ENCODE results near the gene SPATA22. TPM values are rescaled to one million over a fixed set of nuclear protein-coding genes. Genes with fewer than 3 reads are reported as not detected.
"Not testable (repeated sequence)": the region's sequence is repeated elsewhere in the genome, so short reads cannot be mapped to it uniquely, and the experiment has no call there.

Gene SPATA22
- total and polyA plus RNA-seq, 3 donors from 2014 or later = 100 to 368 (median 114) TPM

DNA sequence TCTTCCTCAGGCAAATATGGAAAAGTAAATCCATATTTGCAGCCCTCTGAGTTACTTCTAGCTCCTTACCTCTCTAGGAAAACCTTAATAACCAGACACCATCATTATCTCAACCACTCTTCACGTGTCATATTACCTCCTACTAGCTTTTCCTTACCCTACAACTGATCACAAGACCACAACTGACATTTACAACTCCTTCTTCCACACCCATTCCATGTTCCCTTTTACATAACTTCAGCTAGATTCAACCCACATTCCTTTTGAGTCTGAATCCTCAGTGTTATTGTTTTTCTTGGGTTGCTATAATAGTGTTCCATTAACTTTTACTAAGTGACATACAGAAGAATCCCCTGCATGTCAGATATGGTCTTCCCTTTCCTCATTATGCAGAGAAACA is 33.3 kb downstream of the SPATA22 start:
- WGBS, 2 donors = 72 to 77% methylated on average over 1 of the region's 1 CpG
- intact Hi-C loops (cut with DNase I; ENCODE audit: low total_unique reads) = no loop called here
- H3K27ac ChIP-seq = no peak overlapping the region
- TF ChIP-seq POLR2A (IDR thresholded peaks at IDR 0.05) = no peak
- TF ChIP-seq, protein P1, sequence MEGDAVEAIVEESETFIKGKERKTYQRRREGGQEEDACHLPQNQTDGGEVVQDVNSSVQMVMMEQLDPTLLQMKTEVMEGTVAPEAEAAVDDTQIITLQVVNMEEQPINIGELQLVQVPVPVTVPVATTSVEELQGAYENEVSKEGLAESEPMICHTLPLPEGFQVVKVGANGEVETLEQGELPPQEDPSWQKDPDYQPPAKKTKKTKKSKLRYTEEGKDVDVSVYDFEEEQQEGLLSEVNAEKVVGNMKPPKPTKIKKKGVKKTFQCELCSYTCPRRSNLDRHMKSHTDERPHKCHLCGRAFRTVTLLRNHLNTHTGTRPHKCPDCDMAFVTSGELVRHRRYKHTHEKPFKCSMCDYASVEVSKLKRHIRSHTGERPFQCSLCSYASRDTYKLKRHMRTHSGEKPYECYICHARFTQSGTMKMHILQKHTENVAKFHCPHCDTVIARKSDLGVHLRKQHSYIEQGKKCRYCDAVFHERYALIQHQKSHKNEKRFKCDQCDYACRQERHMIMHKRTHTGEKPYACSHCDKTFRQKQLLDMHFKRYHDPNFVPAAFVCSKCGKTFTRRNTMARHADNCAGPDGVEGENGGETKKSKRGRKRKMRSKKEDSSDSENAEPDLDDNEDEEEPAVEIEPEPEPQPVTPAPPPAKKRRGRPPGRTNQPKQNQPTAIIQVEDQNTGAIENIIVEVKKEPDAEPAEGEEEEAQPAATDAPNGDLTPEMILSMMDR (IDR thresholded peaks at IDR 0.05) = no peak
- no peaks in the 10 kb centered on the region for H3K9me3 ChIP-seq
- no peak overlapping the region for H3K4me3 ChIP-seq
- DNase-seq = no peak
- no peaks in the 10 kb centered on the region for H3K36me3 ChIP-seq (ENCODE audit: low read depth, missing control alignments)
- H3K27me3 ChIP-seq = no peaks in the 10 kb centered on the region
- H3K4me1 ChIP-seq = no peaks in the 10 kb centered on the region

DNA sequence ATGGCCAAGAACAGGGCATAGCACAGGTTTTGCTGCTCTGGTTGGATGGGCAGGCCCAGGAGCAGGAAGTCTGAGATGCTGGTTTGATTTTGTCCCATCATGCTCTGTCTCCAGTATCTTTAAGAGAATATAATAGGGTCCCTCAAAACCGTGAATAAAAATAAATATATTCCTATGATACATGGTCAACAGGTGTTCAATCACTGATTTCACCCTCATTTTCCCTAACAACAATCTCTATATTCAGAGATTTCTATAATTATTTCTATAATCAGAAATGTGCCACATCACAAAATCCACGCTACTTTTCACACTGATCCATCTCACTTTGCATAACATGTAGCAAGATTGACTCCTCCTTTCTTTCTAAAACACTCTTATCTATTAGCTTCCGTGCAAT is 37.9 kb downstream of the SPATA22 start, which contains the start of gene OR1E2:
Gene OR1E2, minus strand, starts transcription at position 101 of the 400 bp plus-strand sequence. Its CDS starts 0 bp downstream, at position 101.
- TF ChIP-seq POLR2A (IDR thresholded peaks at IDR 0.05) = no peak
- TF ChIP-seq, protein P1 (IDR thresholded peaks at IDR 0.05) = no peak
- Histone ChIP-seq H3K4me3 (no peak within 1 kb of the TSS), H3K4me1 (no peaks in the 10 kb centered on the region), H3K27me3 (no peaks in the 10 kb centered on the region), H3K27ac (no peak within 1 kb of the TSS), H3K9me3 (no peaks in the 10 kb centered on the region), H3K36me3 (ENCODE audit: low read depth, missing control alignments) (no peaks in the 10 kb centered on the region)
- intact Hi-C loops (cut with DNase I; ENCODE audit: low total_unique reads) = no loop called here
- WGBS, 2 donors = 64 to 71% methylated on average over 3 of the region's 3 CpGs
- no peak for DNase-seq

DNA sequence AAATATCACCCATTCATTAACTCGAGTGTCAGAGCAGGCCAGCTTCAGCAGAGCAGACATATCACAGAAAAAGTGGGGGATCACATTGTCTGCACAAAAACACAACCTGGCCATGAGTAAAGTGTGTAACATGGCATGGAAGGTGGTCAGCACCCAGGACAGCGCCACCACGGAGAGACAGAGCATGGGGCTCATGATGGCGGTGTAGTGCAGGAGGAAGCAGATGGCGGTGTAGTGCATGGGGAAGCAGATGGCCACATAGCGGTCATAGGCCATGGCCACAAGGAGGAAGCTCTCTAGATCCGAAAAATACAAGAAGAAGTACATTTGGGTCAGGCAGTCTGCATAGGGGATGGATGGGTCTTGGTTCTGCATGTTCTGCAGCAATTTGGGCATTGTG is 38.4 kb downstream of the SPATA22 start:
- H3K27me3 ChIP-seq; H3K36me3 ChIP-seq (ENCODE audit: low read depth, missing control alignments); intact Hi-C loops (cut with DNase I; ENCODE audit: low total_unique reads); H3K4me1 ChIP-seq; H3K4me3 ChIP-seq; H3K27ac ChIP-seq; H3K9me3 ChIP-seq: not testable (repeated sequence)
- 23 to 24% methylated on average over 7 of the region's 7 CpGs for WGBS, 2 donors
- peak; percentile 34 for DNase-seq

DNA sequence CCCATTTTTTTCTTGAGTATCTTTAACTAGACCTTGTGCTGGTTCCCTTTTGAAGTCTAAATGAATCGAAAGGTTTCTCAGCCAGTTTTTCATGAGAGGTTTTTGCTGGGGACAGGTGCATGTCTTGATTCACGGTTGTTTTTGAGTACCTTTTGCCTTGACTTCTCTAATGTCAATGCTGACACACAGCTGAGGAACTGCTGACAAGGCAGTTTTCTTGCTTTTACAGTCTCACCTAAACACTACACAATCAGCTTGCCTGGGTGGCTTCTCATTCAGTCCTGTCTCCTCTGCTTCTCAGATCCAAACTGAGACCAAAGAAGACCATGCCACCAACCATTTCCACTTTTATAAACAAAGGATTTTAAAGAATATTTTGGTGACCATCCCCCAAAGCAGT is 53.4 kb downstream of the SPATA22 start:
- DNase-seq = no peak
- Histone ChIP-seq H3K9me3 (no peaks in the 10 kb centered on the region), H3K27ac (no peak overlapping the region), H3K36me3 (ENCODE audit: low read depth, missing control alignments) (no peaks in the 10 kb centered on the region), H3K4me1 (no peaks in the 10 kb centered on the region), H3K4me3 (no peak overlapping the region), H3K27me3 (no peaks in the 10 kb centered on the region)
- intact Hi-C loops (cut with DNase I; ENCODE audit: low total_unique reads) = no loop called here
- no peak for TF ChIP-seq POLR2A (IDR thresholded peaks at IDR 0.05)
- TF ChIP-seq, protein P1 (IDR thresholded peaks at IDR 0.05) = no peak
- 59 to 63% methylated on average over 2 of the region's 2 CpGs for WGBS, 2 donors

DNA sequence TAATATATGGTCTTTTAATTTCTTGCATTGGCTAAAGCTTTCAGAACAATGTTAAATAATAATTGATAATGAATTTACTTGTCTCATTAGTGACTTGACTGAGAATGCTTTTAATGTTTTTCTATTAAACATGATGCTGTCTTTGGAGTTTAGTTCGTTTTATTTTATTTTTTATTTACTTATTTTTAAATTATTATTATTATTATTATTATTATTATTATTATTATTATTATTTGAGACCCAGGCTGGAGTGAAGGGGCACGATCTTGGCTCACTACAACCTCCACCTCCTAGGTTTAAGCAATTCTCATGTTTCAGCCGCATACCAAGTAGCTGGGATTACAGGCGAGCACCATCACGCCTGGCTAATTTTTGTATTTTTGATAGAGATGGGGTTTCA is 56.0 kb downstream of the SPATA22 start:
- no peak overlapping the region for H3K4me3 ChIP-seq
- TF ChIP-seq POLR2A (IDR thresholded peaks at IDR 0.05) = no peak
- TF ChIP-seq, protein P1 (IDR thresholded peaks at IDR 0.05) = no peak
- no peaks in the 10 kb centered on the region for H3K36me3 ChIP-seq (ENCODE audit: low read depth, missing control alignments)
- intact Hi-C loops (cut with DNase I; ENCODE audit: low total_unique reads) = no loop called here
- no peaks in the 10 kb centered on the region for H3K9me3 ChIP-seq
- H3K4me1 ChIP-seq = no peaks in the 10 kb centered on the region
- DNase-seq = no peak
- 88 to 89% methylated on average over 5 of the region's 5 CpGs for WGBS, 2 donors
- H3K27me3 ChIP-seq = no peaks in the 10 kb centered on the region
- H3K27ac ChIP-seq = no peak overlapping the region

DNA sequence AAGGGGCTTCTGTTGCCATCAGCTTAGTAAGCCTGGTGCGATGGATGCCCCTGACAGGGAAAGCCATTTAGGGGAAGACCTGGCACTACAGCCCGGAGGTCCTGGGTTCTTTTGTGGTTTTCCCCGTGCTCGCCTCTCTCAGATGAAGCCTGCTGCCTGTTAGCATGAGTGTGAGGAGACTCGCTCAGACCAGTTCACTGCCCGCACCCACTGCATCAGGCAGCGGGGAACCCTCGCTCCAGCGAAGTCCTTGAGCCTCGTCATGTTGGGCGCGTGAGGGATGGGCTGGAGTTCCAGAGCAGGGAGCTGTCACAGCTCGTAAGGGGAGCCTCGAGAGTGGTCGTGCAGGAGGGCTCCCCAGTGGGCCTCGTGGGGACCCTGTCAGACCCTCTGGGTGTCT is 59.4 kb downstream of the SPATA22 start:
- H3K4me3 ChIP-seq; H3K4me1 ChIP-seq; DNase-seq; H3K36me3 ChIP-seq (ENCODE audit: low read depth, missing control alignments); H3K27ac ChIP-seq; H3K27me3 ChIP-seq; H3K9me3 ChIP-seq; intact Hi-C loops (cut with DNase I; ENCODE audit: low total_unique reads): not testable (repeated sequence)
- WGBS, 2 donors = no CpG with 5 or more reads among the region's 16 CpGs

Measured in testis (tissue), 3 donors.